Measurements from ENCODE around the gene CCR2.

The CCR2 gene

GRCh38 chr3:46371519-46372340 lies 17.8 kb downstream of the CCR2 start:
- H3K4me3 ChIP-seq (ENCODE audit: low read depth, low read length) = no peak overlapping the region
- TF ChIP-seq, protein P1, sequence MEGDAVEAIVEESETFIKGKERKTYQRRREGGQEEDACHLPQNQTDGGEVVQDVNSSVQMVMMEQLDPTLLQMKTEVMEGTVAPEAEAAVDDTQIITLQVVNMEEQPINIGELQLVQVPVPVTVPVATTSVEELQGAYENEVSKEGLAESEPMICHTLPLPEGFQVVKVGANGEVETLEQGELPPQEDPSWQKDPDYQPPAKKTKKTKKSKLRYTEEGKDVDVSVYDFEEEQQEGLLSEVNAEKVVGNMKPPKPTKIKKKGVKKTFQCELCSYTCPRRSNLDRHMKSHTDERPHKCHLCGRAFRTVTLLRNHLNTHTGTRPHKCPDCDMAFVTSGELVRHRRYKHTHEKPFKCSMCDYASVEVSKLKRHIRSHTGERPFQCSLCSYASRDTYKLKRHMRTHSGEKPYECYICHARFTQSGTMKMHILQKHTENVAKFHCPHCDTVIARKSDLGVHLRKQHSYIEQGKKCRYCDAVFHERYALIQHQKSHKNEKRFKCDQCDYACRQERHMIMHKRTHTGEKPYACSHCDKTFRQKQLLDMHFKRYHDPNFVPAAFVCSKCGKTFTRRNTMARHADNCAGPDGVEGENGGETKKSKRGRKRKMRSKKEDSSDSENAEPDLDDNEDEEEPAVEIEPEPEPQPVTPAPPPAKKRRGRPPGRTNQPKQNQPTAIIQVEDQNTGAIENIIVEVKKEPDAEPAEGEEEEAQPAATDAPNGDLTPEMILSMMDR (IDR thresholded peaks at IDR 0.05; ENCODE audit: insufficient read depth, low read length, missing control alignments) = no peak
- POLR2A ChIA-PET = no interaction called here
- CTCF ChIA-PET = interaction anchor here (0.7 to 2.4 kb wide), 8 partner anchors 11 to 295 kb away, joined by 3 to 9 read pairs (median 4); no protein-coding TSS in a partner anchor
- no peak for DNase-seq (ENCODE audit: low read depth, low spot score)

DNA sequence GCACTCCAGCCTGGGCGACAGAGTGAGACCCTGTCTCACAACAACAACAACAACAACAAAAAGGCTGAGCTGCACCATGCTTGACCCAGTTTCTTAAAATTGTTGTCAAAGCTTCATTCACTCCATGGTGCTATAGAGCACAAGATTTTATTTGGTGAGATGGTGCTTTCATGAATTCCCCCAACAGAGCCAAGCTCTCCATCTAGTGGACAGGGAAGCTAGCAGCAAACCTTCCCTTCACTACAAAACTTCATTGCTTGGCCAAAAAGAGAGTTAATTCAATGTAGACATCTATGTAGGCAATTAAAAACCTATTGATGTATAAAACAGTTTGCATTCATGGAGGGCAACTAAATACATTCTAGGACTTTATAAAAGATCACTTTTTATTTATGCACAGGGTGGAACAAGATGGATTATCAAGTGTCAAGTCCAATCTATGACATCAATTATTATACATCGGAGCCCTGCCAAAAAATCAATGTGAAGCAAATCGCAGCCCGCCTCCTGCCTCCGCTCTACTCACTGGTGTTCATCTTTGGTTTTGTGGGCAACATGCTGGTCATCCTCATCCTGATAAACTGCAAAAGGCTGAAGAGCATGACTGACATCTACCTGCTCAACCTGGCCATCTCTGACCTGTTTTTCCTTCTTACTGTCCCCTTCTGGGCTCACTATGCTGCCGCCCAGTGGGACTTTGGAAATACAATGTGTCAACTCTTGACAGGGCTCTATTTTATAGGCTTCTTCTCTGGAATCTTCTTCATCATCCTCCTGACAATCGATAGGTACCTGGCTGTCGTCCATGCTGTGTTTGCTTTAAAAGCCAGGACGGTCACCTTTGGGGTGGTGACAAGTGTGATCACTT lies 18.8 kb downstream of the CCR2 start:
- DNase-seq (ENCODE audit: low read depth, low spot score) = no peak
- TF ChIP-seq, protein P1 (IDR thresholded peaks at IDR 0.05; ENCODE audit: insufficient read depth, low read length, missing control alignments) = peak; percentile 30
- CTCF ChIA-PET = interaction anchor here (0.6 to 2.4 kb wide), 7 partner anchors 12 to 293 kb away, joined by 3 to 9 read pairs (median 3); no protein-coding TSS in a partner anchor
- H3K4me3 ChIP-seq (ENCODE audit: low read depth, low read length) = no peak overlapping the region
- POLR2A ChIA-PET = no interaction called here

DNA sequence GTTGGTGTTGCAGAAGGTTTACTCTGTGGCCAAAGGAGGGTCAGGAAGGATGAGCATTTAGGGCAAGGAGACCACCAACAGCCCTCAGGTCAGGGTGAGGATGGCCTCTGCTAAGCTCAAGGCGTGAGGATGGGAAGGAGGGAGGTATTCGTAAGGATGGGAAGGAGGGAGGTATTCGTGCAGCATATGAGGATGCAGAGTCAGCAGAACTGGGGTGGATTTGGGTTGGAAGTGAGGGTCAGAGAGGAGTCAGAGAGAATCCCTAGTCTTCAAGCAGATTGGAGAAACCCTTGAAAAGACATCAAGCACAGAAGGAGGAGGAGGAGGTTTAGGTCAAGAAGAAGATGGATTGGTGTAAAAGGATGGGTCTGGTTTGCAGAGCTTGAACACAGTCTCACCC lies 20.8 kb downstream of the CCR2 start:
- H3K4me3 ChIP-seq (ENCODE audit: low read depth, low read length) = no peak overlapping the region
- CTCF ChIA-PET = interaction anchor here (0.8 kb wide), 1 partner anchor 287 kb away, joined by 3 read pairs; no protein-coding TSS in a partner anchor
- TF ChIP-seq, protein P1 (IDR thresholded peaks at IDR 0.05; ENCODE audit: insufficient read depth, low read length, missing control alignments) = no peak
- POLR2A ChIA-PET = no interaction called here
- no peak for DNase-seq (ENCODE audit: low read depth, low spot score)

DNA sequence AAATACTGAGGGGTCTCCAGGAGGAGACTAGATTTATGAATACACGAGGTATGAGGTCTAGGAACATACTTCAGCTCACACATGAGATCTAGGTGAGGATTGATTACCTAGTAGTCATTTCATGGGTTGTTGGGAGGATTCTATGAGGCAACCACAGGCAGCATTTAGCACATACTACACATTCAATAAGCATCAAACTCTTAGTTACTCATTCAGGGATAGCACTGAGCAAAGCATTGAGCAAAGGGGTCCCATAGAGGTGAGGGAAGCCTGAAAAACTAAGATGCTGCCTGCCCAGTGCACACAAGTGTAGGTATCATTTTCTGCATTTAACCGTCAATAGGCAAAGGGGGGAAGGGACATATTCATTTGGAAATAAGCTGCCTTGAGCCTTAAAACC lies 21.3 kb downstream of the CCR2 start:
- DNase-seq (ENCODE audit: low read depth, low spot score) = no peak
- TF ChIP-seq, protein P1 (IDR thresholded peaks at IDR 0.05; ENCODE audit: insufficient read depth, low read length, missing control alignments) = no peak
- ChIA-PET CTCF (interaction anchor here (0.8 kb wide), 1 partner anchor 287 kb away, joined by 3 read pairs; no protein-coding TSS in a partner anchor), POLR2A (no interaction called here)
- H3K4me3 ChIP-seq (ENCODE audit: low read depth, low read length) = no peak overlapping the region

GRCh38 chr3:46375814-46376213 lies 21.9 kb downstream of the CCR2 start:
- no peak for DNase-seq (ENCODE audit: low read depth, low spot score)
- TF ChIP-seq, protein P1 (IDR thresholded peaks at IDR 0.05; ENCODE audit: insufficient read depth, low read length, missing control alignments) = no peak
- no peak overlapping the region for H3K4me3 ChIP-seq (ENCODE audit: low read depth, low read length)
- ChIA-PET CTCF (interaction anchor here (1.1 kb wide), 1 partner anchor 614 kb away, joined by 3 read pairs; no protein-coding TSS in a partner anchor), POLR2A (no interaction called here)

Measured in AG04449 (cell line).